GM19240 (cell line): Measurements from ENCODE around the gene ITGBL1.

Source experiments
- DNase-seq: peaks from one replicate; pipeline ENCODE4 v3.0.0; 2011; ENCODE audit warnings: low spot score; ENCODE audit not compliant: insufficient read length

The ITGBL1 gene

GRCh38 chr13:101624981-101625380 lies 172.5 kb downstream of the ITGBL1 start:
- no peak for DNase-seq

GRCh38 chr13:101626925-101627555 lies 174.6 kb downstream of the ITGBL1 start:
- peak; percentile 6 for DNase-seq

GRCh38 chr13:101627556-101627943 lies 175.1 kb downstream of the ITGBL1 start:
- DNase-seq = no peak

GRCh38 chr13:101628900-101629299 lies 176.4 kb downstream of the ITGBL1 start:
- no peak for DNase-seq

GRCh38 chr13:101631395-101631794 lies 178.9 kb downstream of the ITGBL1 start:
- DNase-seq = no peak

GRCh38 chr13:101634142-101634541 lies 181.7 kb downstream of the ITGBL1 start:
- no peak for DNase-seq

- no peak for DNase-seq
Observed at GRCh38 chr13:101639711-101640110, 187.2 kb downstream of the ITGBL1 start.

GRCh38 chr13:101640788-101641400 lies 188.4 kb downstream of the ITGBL1 start:
- no peak for DNase-seq

- no peak for DNase-seq
Observed at GRCh38 chr13:101645871-101646270, 193.4 kb downstream of the ITGBL1 start.

GRCh38 chr13:101647760-101648159 lies 195.3 kb downstream of the ITGBL1 start:
- no peak for DNase-seq

GRCh38 chr13:101648766-101649487 lies 196.5 kb downstream of the ITGBL1 start:
- DNase-seq = no peak

GRCh38 chr13:101649488-101650126 lies 197.1 kb downstream of the ITGBL1 start:
- no peak for DNase-seq

- DNase-seq = no peak
Observed at GRCh38 chr13:101654883-101655282, 202.4 kb downstream of the ITGBL1 start.

- no peak for DNase-seq
Observed at GRCh38 chr13:101655435-101655834, 203.0 kb downstream of the ITGBL1 start.

GRCh38 chr13:101660711-101661110 lies 208.2 kb downstream of the ITGBL1 start:
- no peak for DNase-seq

- DNase-seq = no peak
Observed at GRCh38 chr13:101661839-101662238, 209.4 kb downstream of the ITGBL1 start.

GRCh38 chr13:101673360-101674105 lies 221.1 kb downstream of the ITGBL1 start:
- DNase-seq = no peak

- no peak for DNase-seq
Observed at GRCh38 chr13:101681834-101682233, 229.4 kb downstream of the ITGBL1 start.

- no peak for DNase-seq
Observed at GRCh38 chr13:101686003-101686402, 233.5 kb downstream of the ITGBL1 start.

- no peak for DNase-seq
Observed at GRCh38 chr13:101690871-101691270, 238.4 kb downstream of the ITGBL1 start.

GRCh38 chr13:101691341-101691860 lies 238.9 kb downstream of the ITGBL1 start:
- no peak for DNase-seq
